GM18505 (cell line): ENCODE measurements around the gene PKN1.
"Not testable (repeated sequence)": the region's sequence is repeated elsewhere in the genome, so short reads cannot be mapped to it uniquely, and the experiment has no call there.

Source experiments
- ATAC-seq: cut with Tn5 transposase; IDR thresholded peaks from one replicate; pipeline ENCODE4 v1.9.1; 2021; ENCODE audit not compliant: unreplicated experiment
- POLR2A ChIP-seq: IDR thresholded peaks from 4 replicates; pipeline ENCODE4 v1.6.1; 2011; ENCODE audit warnings: borderline replicate concordance; ENCODE audit not compliant: insufficient read depth, insufficient read length; ENCODE audit errors: extremely low read depth

Gene PKN1

GRCh38 chr19:14446336-14447036 lies 13.4 kb downstream of the PKN1 start:
- TF ChIP-seq POLR2A = no peak
- no peak for ATAC-seq

GRCh38 chr19:14449321-14449720 lies 16.2 kb downstream of the PKN1 start:
- no peak for ATAC-seq
- no peak for TF ChIP-seq POLR2A

GRCh38 chr19:14450168-14450874 lies 17.2 kb downstream of the PKN1 start:
- TF ChIP-seq POLR2A = no peak

GRCh38 chr19:14450876-14451275 lies 17.8 kb downstream of the PKN1 start:
- no peak for ATAC-seq

More at GRCh38 chr19:14450168-14450874, 17.2 kb downstream of the PKN1 start:
- ATAC-seq = no peak

GRCh38 chr19:14452303-14452702 lies 19.2 kb downstream of the PKN1 start:
- ATAC-seq = not testable (repeated sequence)

More at GRCh38 chr19:14450876-14451275, 17.8 kb downstream of the PKN1 start:
- no peak for TF ChIP-seq POLR2A

- no peak for ATAC-seq
These were observed 26.6 kb downstream of the PKN1 start for GRCh38 chr19:14459703-14460102.

GRCh38 chr19:14460935-14461334 lies 27.8 kb downstream of the PKN1 start:
- no peak for TF ChIP-seq POLR2A
- no peak for ATAC-seq

More at GRCh38 chr19:14459703-14460102, 26.6 kb downstream of the PKN1 start:
- TF ChIP-seq POLR2A = no peak

- not testable (repeated sequence) for ATAC-seq
These were observed 29.3 kb downstream of the PKN1 start for GRCh38 chr19:14462401-14462800.

- TF ChIP-seq POLR2A = no peak
- ATAC-seq = no peak
These were observed 30.6 kb downstream of the PKN1 start for GRCh38 chr19:14463747-14464146.

- ATAC-seq = no peak
- no peak for TF ChIP-seq POLR2A
These were observed 34.3 kb downstream of the PKN1 start for GRCh38 chr19:14467391-14467790.

- no peak for ATAC-seq
- no peak for TF ChIP-seq POLR2A
These were observed 34.7 kb downstream of the PKN1 start for GRCh38 chr19:14467816-14468215.

GRCh38 chr19:14470031-14470876 lies 37.1 kb downstream of the PKN1 start:
- TF ChIP-seq POLR2A = no peak
- no peak for ATAC-seq

- ATAC-seq = no peak
- TF ChIP-seq POLR2A = no peak
These were observed 38.5 kb downstream of the PKN1 start for GRCh38 chr19:14471436-14472187.

GRCh38 chr19:14472202-14472938 lies 39.3 kb downstream of the PKN1 start:
- no peak for ATAC-seq
- no peak for TF ChIP-seq POLR2A
